PC-9 (cell line): ENCODE results near the gene RSPH1.

Source experiments
- EZH2 ChIP-seq: fragments of 200-600 bp; sonication (generic); IDR thresholded peaks from 2 replicates; pipeline ENCODE4 v1.8.0; 2017; ENCODE audit warnings: antibody characterized with exemption, low read depth
- TF ChIP-seq, protein P1 (sequence below): fragments of 200-600 bp; sonication (generic); conservative IDR thresholded peaks from 2 replicates; pipeline ENCODE4 v1.6.1; 2017; ENCODE audit warnings: mixed run types, antibody characterized with exemption, mild to moderate bottlenecking, moderate library complexity

DNA sequence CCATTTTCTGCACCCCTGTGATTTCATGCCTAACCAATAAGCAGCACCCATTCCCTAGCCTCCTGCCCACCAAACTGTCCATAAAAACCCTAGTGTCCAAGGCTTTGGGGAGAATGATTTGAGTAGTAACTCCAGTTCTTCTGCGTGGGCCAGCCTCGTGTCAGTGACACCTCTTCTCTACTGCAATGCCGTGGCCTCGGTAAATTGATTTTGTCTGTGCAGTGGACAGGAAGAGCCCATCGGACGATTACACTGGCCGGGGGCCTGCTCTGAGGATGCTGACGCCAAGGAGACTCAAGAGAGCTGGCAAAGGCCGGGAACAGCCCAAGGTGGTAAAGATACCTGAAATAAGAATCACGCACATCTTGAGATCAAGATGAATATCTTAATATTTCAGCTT, 29.3 kb downstream of the RSPH1 start:
- TF ChIP-seq, protein P1, sequence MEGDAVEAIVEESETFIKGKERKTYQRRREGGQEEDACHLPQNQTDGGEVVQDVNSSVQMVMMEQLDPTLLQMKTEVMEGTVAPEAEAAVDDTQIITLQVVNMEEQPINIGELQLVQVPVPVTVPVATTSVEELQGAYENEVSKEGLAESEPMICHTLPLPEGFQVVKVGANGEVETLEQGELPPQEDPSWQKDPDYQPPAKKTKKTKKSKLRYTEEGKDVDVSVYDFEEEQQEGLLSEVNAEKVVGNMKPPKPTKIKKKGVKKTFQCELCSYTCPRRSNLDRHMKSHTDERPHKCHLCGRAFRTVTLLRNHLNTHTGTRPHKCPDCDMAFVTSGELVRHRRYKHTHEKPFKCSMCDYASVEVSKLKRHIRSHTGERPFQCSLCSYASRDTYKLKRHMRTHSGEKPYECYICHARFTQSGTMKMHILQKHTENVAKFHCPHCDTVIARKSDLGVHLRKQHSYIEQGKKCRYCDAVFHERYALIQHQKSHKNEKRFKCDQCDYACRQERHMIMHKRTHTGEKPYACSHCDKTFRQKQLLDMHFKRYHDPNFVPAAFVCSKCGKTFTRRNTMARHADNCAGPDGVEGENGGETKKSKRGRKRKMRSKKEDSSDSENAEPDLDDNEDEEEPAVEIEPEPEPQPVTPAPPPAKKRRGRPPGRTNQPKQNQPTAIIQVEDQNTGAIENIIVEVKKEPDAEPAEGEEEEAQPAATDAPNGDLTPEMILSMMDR = no peak
- TF ChIP-seq EZH2 = no peak
